Transverse colon (tissue), 4 donors: Measurements from ENCODE around the gene ZNF45. TPM values are rescaled to one million over a fixed set of nuclear protein-coding genes. Genes with fewer than 3 reads are reported as not detected.
"Not testable (repeated sequence)": the region's sequence is repeated elsewhere in the genome, so short reads cannot be mapped to it uniquely, and the experiment has no call there.

ENCODE experiments used
- DNase-seq: peaks from one replicate; pipeline ENCODE4 v3.0.0-alpha.2; 2019
- H3K27ac ChIP-seq, 4 donors: fragments of 200-600 bp; sonication (generic); 2 replicates each; pipeline ENCODE4 v1.5.1; 2016 to 2018; ENCODE audit warnings: inconsistent platforms in 4 of 4
- H3K27me3 ChIP-seq: fragments of 200-600 bp; sonication (generic); 2 replicates; pipeline ENCODE4 v1.5.1; 2017; ENCODE audit warnings: inconsistent platforms
- H3K36me3 ChIP-seq, 4 donors: fragments of 200-600 bp; sonication (generic); 2 replicates each; pipeline ENCODE4 v1.5.1; 2017 to 2019; ENCODE audit warnings: inconsistent platforms in 4 of 4
- H3K4me1 ChIP-seq, 4 donors: fragments of 200-600 bp; sonication (generic); 2 replicates each; pipeline ENCODE4 v1.5.1; 2017 to 2020; ENCODE audit warnings: inconsistent platforms in 4 of 4
- H3K4me3 ChIP-seq, 4 donors: fragments of 200-600 bp; sonication (generic); 1 replicate in 1 of 4; 2 replicates in 3 of 4; pipeline versions ENCODE4 v1.5.1 to v1.6.1; 2017 to 2019; ENCODE audit warnings: inconsistent platforms in 4 of 4
- H3K9me3 ChIP-seq, 2 donors: fragments of 200-600 bp; sonication (generic); 2 replicates each; pipeline ENCODE4 v1.5.1; 2017 to 2019; ENCODE audit warnings: inconsistent platforms in 2 of 2
- EP300 ChIP-seq: sonication (generic); formaldehyde crosslinking; IDR thresholded peaks from one replicate; pipeline ENCODE4 v1.6.1; 2017; ENCODE audit warnings: antibody characterized with exemption, low read depth
- POLR2A ChIP-seq: fragments of 450-650 bp; IDR thresholded peaks from one replicate; pipeline ENCODE4 v1.6.1; 2016; ENCODE audit warnings: antibody characterized with exemption, mild to moderate bottlenecking, moderate library complexity
- POLR2AphosphoS5 ChIP-seq, 3 donors: sonication (generic); formaldehyde crosslinking; IDR thresholded peaks; one replicate each; pipeline ENCODE4 v1.6.1; 2016; ENCODE audit warnings: antibody characterized with exemption in 3 of 3
- WGBS, 2 donors: methylation state at CpG; one replicate each; pipeline ENCODE4 v1.1.5; 2018; ENCODE audit warnings: low coverage in 1 of 2; 5-methylcytosine and 5-hydroxymethylcytosine counted together
- in situ Hi-C, 4 donors: fragments of 200-750 bp; cut with MboI; loops; one replicate each; pipeline versions ENCODE4 v1.15.0 to v1.15.1; 2017; ENCODE audit warnings: low sequenced_read_pairs in 3 of 4, low pct_ligation_motif_present in 1 of 4, low pct_unique_long_range_greater_than_20kb in 1 of 4
- intact Hi-C: fragments of 100-400 bp; cut with DNase I; formaldehyde crosslinking; loops from one replicate; pipeline ENCODE4 v1.15.1; 2023; ENCODE audit warnings: low total_unique reads
- total RNA-seq, 4 donors: library from RNA; depleted of rRNA; stranded (reverse); fragments of >200 nt; gene quantifications; one replicate each; pipeline ENCODE4 v1.1.0, GENCODE V29; 2016
- TF ChIP-seq, protein P1 (sequence below), 5 experiments: fragments of 200-600 bp in 3 of 5; fragments of 450-650 bp in 2 of 5; sonication (generic) in 3 of 5; IDR thresholded peaks; 1 replicate in 2 of 5; 2 replicates in 3 of 5; pipeline ENCODE4 v1.5.1; 2016 to 2017; ENCODE audit warnings: antibody characterized with exemption in 5 of 5, inconsistent platforms in 3 of 5, mild to moderate bottlenecking in 2 of 5, moderate library complexity in 1 of 5

ZNF45 gene
- total RNA-seq, 4 donors from 2014 or later, result 0.75 to 19.9 (median 11.6) TPM

- peak within 1 kb of the TSS; percentile 61 to 79 (median 68) for H3K27ac ChIP-seq
- H3K4me3 ChIP-seq, result peak within 1 kb of the TSS; percentile 57 to 86 (median 71)
- H3K27me3 ChIP-seq, result peaks cover 9% of the 10 kb centered on the region
- intact Hi-C loops (loop anchor here (2.0 kb wide), 1 partner anchor 16 kb away; the partner anchor contains the start of gene ZNF45), in situ Hi-C loops (no loop called here)
- H3K36me3 ChIP-seq, result no peaks in the 10 kb centered on the region
- TF ChIP-seq EP300 (no peak), POLR2A (no peak), POLR2AphosphoS5 (IDR thresholded peaks at IDR 0.05) (peak; percentile 75 to 80 (median 76))
- TF ChIP-seq, protein P1, sequence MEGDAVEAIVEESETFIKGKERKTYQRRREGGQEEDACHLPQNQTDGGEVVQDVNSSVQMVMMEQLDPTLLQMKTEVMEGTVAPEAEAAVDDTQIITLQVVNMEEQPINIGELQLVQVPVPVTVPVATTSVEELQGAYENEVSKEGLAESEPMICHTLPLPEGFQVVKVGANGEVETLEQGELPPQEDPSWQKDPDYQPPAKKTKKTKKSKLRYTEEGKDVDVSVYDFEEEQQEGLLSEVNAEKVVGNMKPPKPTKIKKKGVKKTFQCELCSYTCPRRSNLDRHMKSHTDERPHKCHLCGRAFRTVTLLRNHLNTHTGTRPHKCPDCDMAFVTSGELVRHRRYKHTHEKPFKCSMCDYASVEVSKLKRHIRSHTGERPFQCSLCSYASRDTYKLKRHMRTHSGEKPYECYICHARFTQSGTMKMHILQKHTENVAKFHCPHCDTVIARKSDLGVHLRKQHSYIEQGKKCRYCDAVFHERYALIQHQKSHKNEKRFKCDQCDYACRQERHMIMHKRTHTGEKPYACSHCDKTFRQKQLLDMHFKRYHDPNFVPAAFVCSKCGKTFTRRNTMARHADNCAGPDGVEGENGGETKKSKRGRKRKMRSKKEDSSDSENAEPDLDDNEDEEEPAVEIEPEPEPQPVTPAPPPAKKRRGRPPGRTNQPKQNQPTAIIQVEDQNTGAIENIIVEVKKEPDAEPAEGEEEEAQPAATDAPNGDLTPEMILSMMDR (IDR thresholded peaks at IDR 0.05), result peak; percentile 29 to 54 (median 47)
- WGBS, 2 donors, result 2% methylated on average over 40 of the region's 40 CpGs; no CpG with 5 or more reads in 1 of the 2 donors
- H3K9me3 ChIP-seq, result peaks cover 16 to 25% of the 10 kb centered on the region in 2 donors
- peaks cover 0 to 4% (median 2%) of the 10 kb centered on the region in 4 donors for H3K4me1 ChIP-seq
- DNase-seq, result peak; percentile 90
Measured at GRCh38 chr19:43950834-43951645, 16.0 kb upstream of the ZNF45 start, which contains the start of gene ZNF221. Gene ZNF221 (plus strand): TSS chr19:43951228. CDS start chr19:43962727, 11,499 bp downstream.

DNA sequence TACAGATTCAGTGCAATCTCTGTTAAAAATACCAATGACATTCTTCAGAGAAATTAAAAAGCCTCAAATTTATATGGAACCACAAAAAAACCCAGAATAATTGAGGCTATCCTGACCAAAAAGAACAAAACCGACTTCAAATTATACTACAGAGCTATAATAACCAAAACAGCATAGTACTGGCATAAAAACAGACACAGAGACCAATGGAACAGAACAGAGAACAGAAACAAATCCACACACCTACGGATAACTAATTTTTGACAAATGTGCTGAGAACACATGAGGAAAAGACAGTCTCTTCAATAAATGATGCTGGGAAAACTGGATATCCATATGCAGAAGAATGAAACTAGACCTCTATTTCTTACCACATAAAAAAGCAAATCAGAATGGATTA lies 14.7 kb upstream of the ZNF45 start:
- H3K36me3 ChIP-seq, in situ Hi-C loops, H3K27me3 ChIP-seq, H3K27ac ChIP-seq, H3K4me3 ChIP-seq, DNase-seq, H3K4me1 ChIP-seq: not testable (repeated sequence)
- intact Hi-C loops, result loop anchor here (2.0 kb wide), 1 partner anchor 15 kb away; the partner anchor contains the start of gene ZNF45
- WGBS, 2 donors, result 79 to 88% methylated on average over 2 of the region's 2 CpGs
- H3K9me3 ChIP-seq, result peaks cover 13 to 25% of the 10 kb centered on the region in 2 donors

GRCh38 chr19:43947412-43947811 lies 12.3 kb upstream of the ZNF45 start:
- H3K4me3 ChIP-seq, in situ Hi-C loops: not testable (repeated sequence)

GRCh38 chr19:43941209-43941608 lies 6.1 kb upstream of the ZNF45 start:
- H3K4me3 ChIP-seq, result no peak overlapping the region
- 72 to 76% methylated on average over 5 of the region's 5 CpGs for WGBS, 2 donors
- no peak for DNase-seq
- TF ChIP-seq POLR2AphosphoS5 (IDR thresholded peaks at IDR 0.05), result no peak
- TF ChIP-seq EP300, result no peak
- no peak for TF ChIP-seq POLR2A
- TF ChIP-seq, protein P1 (IDR thresholded peaks at IDR 0.05), result no peak
- H3K27me3 ChIP-seq, result peaks cover 4% of the 10 kb centered on the region
- no peaks in the 10 kb centered on the region for H3K36me3 ChIP-seq
- intact Hi-C loops (no loop called here), in situ Hi-C loops (no loop called here)
- H3K9me3 ChIP-seq, result peaks cover 0 to 10% of the 10 kb centered on the region in 2 donors
- no peak overlapping the region for H3K27ac ChIP-seq
- no peaks in the 10 kb centered on the region for H3K4me1 ChIP-seq

More at GRCh38 chr19:43947412-43947811, 12.3 kb upstream of the ZNF45 start:
- H3K4me1 ChIP-seq, H3K36me3 ChIP-seq, intact Hi-C loops, H3K27ac ChIP-seq, DNase-seq: not testable (repeated sequence)
- Histone ChIP-seq H3K27me3 (peaks cover 13% of the 10 kb centered on the region), H3K9me3 (peaks cover 13 to 24% of the 10 kb centered on the region in 2 donors)
- WGBS, 2 donors, result 0% methylated on average over 1 of the region's 1 CpG

- Histone ChIP-seq H3K27me3 (peaks cover 4% of the 10 kb centered on the region), H3K4me1 (peaks cover 0 to 3% (median 1%) of the 10 kb centered on the region in 4 donors), H3K4me3 (no peak overlapping the region), H3K36me3 (no peaks in the 10 kb centered on the region), H3K9me3 (peaks cover 0 to 10% of the 10 kb centered on the region in 2 donors), H3K27ac (no peak overlapping the region)
- in situ Hi-C loops (no loop called here), intact Hi-C loops (no loop called here)
- no peak for DNase-seq
- TF ChIP-seq, protein P1 (IDR thresholded peaks at IDR 0.05), result no peak
- 54 to 79% methylated on average over 1 to 4 of the region's 4 CpGs for WGBS, 2 donors
Measured at GRCh38 chr19:43940719-43941118, 5.6 kb upstream of the ZNF45 start.
